GM20000 (cell line): ENCODE measurements around the gene CR1L.
"Not testable (repeated sequence)": the region's sequence is repeated elsewhere in the genome, so short reads cannot be mapped to it uniquely, and the experiment has no call there.

Source experiments
- DNase-seq: peaks from one replicate; pipeline ENCODE4 v3.0.0; 2012; ENCODE audit warnings: low spot score
- CTCF ChIP-seq: IDR thresholded peaks from 2 replicates; pipeline ENCODE4 v1.5.1; 2012; ENCODE audit warnings: mild to moderate bottlenecking, control low read depth; ENCODE audit errors: extremely low read depth, missing control alignments

The CR1L gene

GRCh38 chr1:207691010-207691409 is 46.1 kb downstream of the CR1L start:
- DNase-seq, result no peak
- no peak for TF ChIP-seq CTCF

- TF ChIP-seq CTCF, result no peak
- DNase-seq, result no peak
Measured at GRCh38 chr1:207691841-207692240, 46.9 kb downstream of the CR1L start.

- DNase-seq, result not testable (repeated sequence)
Measured at GRCh38 chr1:207692291-207692690, 47.4 kb downstream of the CR1L start.

- no peak for DNase-seq
- no peak for TF ChIP-seq CTCF
Measured at GRCh38 chr1:207695891-207696290, 51.0 kb downstream of the CR1L start.

GRCh38 chr1:207698822-207699483 is 54.0 kb downstream of the CR1L start:
- TF ChIP-seq CTCF, result peak; percentile 29
- no peak for DNase-seq

- DNase-seq, result no peak
- no peak for TF ChIP-seq CTCF
Measured at GRCh38 chr1:207702317-207702716, 57.4 kb downstream of the CR1L start.

- TF ChIP-seq CTCF, result no peak
- no peak for DNase-seq
Measured at GRCh38 chr1:207703712-207704111, 58.8 kb downstream of the CR1L start.

GRCh38 chr1:207708004-207708403 is 63.1 kb downstream of the CR1L start:
- DNase-seq, result not testable (repeated sequence)
